Gastroesophageal sphincter (tissue), 4 donors: ENCODE results near the gene HELZ. TPM values are rescaled to one million over a fixed set of nuclear protein-coding genes. Genes with fewer than 3 reads are reported as not detected.

Source experiments
- ATAC-seq: fragments of 150-250 bp; one replicate; pipeline ENCODE4 v1.9.1; 2016; ENCODE audit warnings: mild to moderate bottlenecking, moderate library complexity
- H3K27ac ChIP-seq, 4 donors: fragments of 200-600 bp; sonication (generic) in 3 of 4; 1 replicate in 3 of 4; 2 replicates in 1 of 4; pipeline ENCODE4 v1.5.1; 2016 to 2019
- H3K27me3 ChIP-seq: fragments of 200-600 bp; sonication (generic); one replicate; pipeline ENCODE4 v1.5.1; 2019
- H3K36me3 ChIP-seq, 2 donors: fragments of 200-600 bp; sonication (generic); one replicate each; pipeline ENCODE4 v1.5.1; 2019; ENCODE audit warnings: control low read depth in 1 of 2
- H3K4me1 ChIP-seq, 3 donors: fragments of 200-600 bp; sonication (generic); 1 replicate in 2 of 3; 2 replicates in 1 of 3; pipeline ENCODE4 v1.5.1; 2016 to 2019; ENCODE audit warnings: control low read depth in 2 of 3
- H3K4me3 ChIP-seq, 2 donors: fragments of 200-600 bp; sonication (generic); one replicate each; pipeline ENCODE4 v1.5.1; 2019; ENCODE audit warnings: mild to moderate bottlenecking in 1 of 2, moderate library complexity in 1 of 2
- H3K9me3 ChIP-seq, 3 donors: fragments of 200-600 bp; sonication (generic); one replicate each; pipeline ENCODE4 v1.5.1; 2017 to 2019; ENCODE audit warnings: control low read depth in 2 of 3
- EP300 ChIP-seq: sonication (generic); formaldehyde crosslinking; IDR thresholded peaks from one replicate; pipeline ENCODE4 v1.6.1; 2017; ENCODE audit warnings: antibody characterized with exemption, mild to moderate bottlenecking
- POLR2A ChIP-seq, 2 donors: fragments of 450-650 bp; IDR thresholded peaks; one replicate each; pipeline ENCODE4 v1.6.1; 2017; ENCODE audit warnings: antibody characterized with exemption in 2 of 2, mild to moderate bottlenecking in 2 of 2, moderate library complexity in 1 of 2
- POLR2AphosphoS5 ChIP-seq: sonication (generic); formaldehyde crosslinking; IDR thresholded peaks from one replicate; pipeline ENCODE4 v1.6.1; 2017; ENCODE audit warnings: antibody characterized with exemption
- WGBS, 2 donors: methylation state at CpG; one replicate each; pipeline ENCODE4 v1.1.5; 2018; ENCODE audit warnings: low coverage in 1 of 2; 5-methylcytosine and 5-hydroxymethylcytosine counted together
- total RNA-seq, 4 donors: library from RNA; depleted of rRNA; stranded (reverse); fragments of >200 nt; gene quantifications; one replicate each; pipeline ENCODE4 v1.1.0, GENCODE V29; 2016
- TF ChIP-seq, protein P1 (sequence below), 4 experiments: fragments of 200-600 bp in 2 of 4; fragments of 450-650 bp in 2 of 4; sonication (generic) in 1 of 4; IDR thresholded peaks; one replicate each; pipeline ENCODE4 v1.5.1; 2017 to 2019; ENCODE audit warnings: antibody characterized with exemption in 4 of 4, mild to moderate bottlenecking in 2 of 4, moderate library complexity in 2 of 4

Gene HELZ
- total RNA-seq, 4 donors from 2014 or later, result 43.7 to 70.2 (median 58.3) TPM

DNA sequence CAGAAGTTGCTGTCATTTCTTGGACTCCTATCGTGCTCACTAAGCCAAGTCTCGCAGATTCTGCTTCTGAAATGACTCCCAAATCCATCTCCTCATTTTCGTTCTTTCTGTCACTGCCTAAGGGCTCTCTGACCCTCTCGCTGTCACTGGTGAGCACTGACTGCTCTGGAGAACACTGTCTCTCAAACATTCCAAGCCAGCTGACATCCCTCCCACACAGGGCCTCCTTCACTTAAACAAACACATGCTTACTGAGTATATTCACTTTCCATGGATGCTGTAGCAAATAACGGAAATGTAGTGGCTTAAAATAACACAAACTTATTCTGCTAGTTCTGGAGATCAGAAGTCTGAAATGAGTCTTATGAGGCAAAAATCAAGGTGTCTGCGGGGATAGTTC is 181.9 kb downstream of the HELZ start:
- 78 to 81% methylated on average over 6 of the region's 6 CpGs for WGBS, 2 donors
- TF ChIP-seq EP300 (no peak), POLR2AphosphoS5 (no peak), POLR2A (IDR thresholded peaks at IDR 0.05) (no peak)
- TF ChIP-seq, protein P1, sequence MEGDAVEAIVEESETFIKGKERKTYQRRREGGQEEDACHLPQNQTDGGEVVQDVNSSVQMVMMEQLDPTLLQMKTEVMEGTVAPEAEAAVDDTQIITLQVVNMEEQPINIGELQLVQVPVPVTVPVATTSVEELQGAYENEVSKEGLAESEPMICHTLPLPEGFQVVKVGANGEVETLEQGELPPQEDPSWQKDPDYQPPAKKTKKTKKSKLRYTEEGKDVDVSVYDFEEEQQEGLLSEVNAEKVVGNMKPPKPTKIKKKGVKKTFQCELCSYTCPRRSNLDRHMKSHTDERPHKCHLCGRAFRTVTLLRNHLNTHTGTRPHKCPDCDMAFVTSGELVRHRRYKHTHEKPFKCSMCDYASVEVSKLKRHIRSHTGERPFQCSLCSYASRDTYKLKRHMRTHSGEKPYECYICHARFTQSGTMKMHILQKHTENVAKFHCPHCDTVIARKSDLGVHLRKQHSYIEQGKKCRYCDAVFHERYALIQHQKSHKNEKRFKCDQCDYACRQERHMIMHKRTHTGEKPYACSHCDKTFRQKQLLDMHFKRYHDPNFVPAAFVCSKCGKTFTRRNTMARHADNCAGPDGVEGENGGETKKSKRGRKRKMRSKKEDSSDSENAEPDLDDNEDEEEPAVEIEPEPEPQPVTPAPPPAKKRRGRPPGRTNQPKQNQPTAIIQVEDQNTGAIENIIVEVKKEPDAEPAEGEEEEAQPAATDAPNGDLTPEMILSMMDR (IDR thresholded peaks at IDR 0.05), result no peak
- H3K36me3 ChIP-seq, result no peaks in the 10 kb centered on the region
- no peak for ATAC-seq
- no peaks in the 10 kb centered on the region for H3K9me3 ChIP-seq
- H3K27ac ChIP-seq, result no peak overlapping the region
- H3K27me3 ChIP-seq, result no peaks in the 10 kb centered on the region
- H3K4me1 ChIP-seq, result no peaks in the 10 kb centered on the region
- H3K4me3 ChIP-seq, result no peak overlapping the region

GRCh38 chr17:67059372-67059771 is 185.6 kb downstream of the HELZ start:
- no peaks in the 10 kb centered on the region for H3K4me1 ChIP-seq
- H3K27me3 ChIP-seq, result no peaks in the 10 kb centered on the region
- no peaks in the 10 kb centered on the region for H3K9me3 ChIP-seq
- H3K4me3 ChIP-seq, result no peak overlapping the region
- H3K36me3 ChIP-seq, result no peaks in the 10 kb centered on the region
- TF ChIP-seq EP300, result no peak
- TF ChIP-seq POLR2AphosphoS5, result no peak
- TF ChIP-seq, protein P1 (IDR thresholded peaks at IDR 0.05), result no peak
- TF ChIP-seq POLR2A (IDR thresholded peaks at IDR 0.05), result no peak
- ATAC-seq, result no peak
- H3K27ac ChIP-seq, result no peak overlapping the region
- 61 to 66% methylated on average over 3 of the region's 6 CpGs for WGBS, 2 donors

GRCh38 chr17:67058036-67058435 is 187.0 kb downstream of the HELZ start:
- TF ChIP-seq, protein P1 (IDR thresholded peaks at IDR 0.05), result no peak
- TF ChIP-seq POLR2AphosphoS5, result no peak
- TF ChIP-seq EP300, result no peak
- no peak for TF ChIP-seq POLR2A (IDR thresholded peaks at IDR 0.05)
- H3K27me3 ChIP-seq, result no peaks in the 10 kb centered on the region
- H3K36me3 ChIP-seq, result no peaks in the 10 kb centered on the region
- H3K4me3 ChIP-seq, result no peak overlapping the region
- H3K9me3 ChIP-seq, result no peaks in the 10 kb centered on the region
- no peaks in the 10 kb centered on the region for H3K4me1 ChIP-seq
- WGBS, 2 donors, result 91 to 97% methylated on average over 5 of the region's 8 CpGs
- no peak overlapping the region for H3K27ac ChIP-seq
- ATAC-seq, result no peak

- H3K4me1 ChIP-seq, result no peaks in the 10 kb centered on the region
- no peaks in the 10 kb centered on the region for H3K36me3 ChIP-seq
- no peak overlapping the region for H3K27ac ChIP-seq
- WGBS, 2 donors, result 79 to 82% methylated on average over 7 to 13 of the region's 18 CpGs
- TF ChIP-seq POLR2A (IDR thresholded peaks at IDR 0.05) (no peak), EP300 (no peak), POLR2AphosphoS5 (no peak)
- TF ChIP-seq, protein P1 (IDR thresholded peaks at IDR 0.05), result no peak
- ATAC-seq, result no peak
- no peaks in the 10 kb centered on the region for H3K27me3 ChIP-seq
- H3K9me3 ChIP-seq, result no peaks in the 10 kb centered on the region
- no peak overlapping the region for H3K4me3 ChIP-seq
Measured at GRCh38 chr17:67056746-67057490, 188.1 kb downstream of the HELZ start.
